ENCODE measurements around the gene MEIS2. TPM values are rescaled to one million over a fixed set of nuclear protein-coding genes. Genes with fewer than 3 reads are reported as not detected.

The MEIS2 gene
- total RNA-seq, 1 donor from 2014 or later = 13.0 TPM

- H3K27ac Mint-ChIP-seq (ENCODE audit: unreplicated experiment) = no peak overlapping the region
- no peak for TF ChIP-seq CTCF (IDR thresholded peaks at IDR 0.05; ENCODE audit: unreplicated experiment)
- H3K9me3 Mint-ChIP-seq (ENCODE audit: unreplicated experiment) = no peaks in the 10 kb centered on the region
- peak overlapping the region; percentile 90 for H3K4me3 Mint-ChIP-seq (ENCODE audit: unreplicated experiment)
- peaks cover 43% of the 10 kb centered on the region for H3K27me3 Mint-ChIP-seq (ENCODE audit: unreplicated experiment)
- H3K4me1 Mint-ChIP-seq (ENCODE audit: unreplicated experiment) = peaks cover 48% of the 10 kb centered on the region
- peak; percentile 31 for DNase-seq (ENCODE audit: low spot score)
- no peaks in the 10 kb centered on the region for H3K36me3 Mint-ChIP-seq (ENCODE audit: low read depth, unreplicated experiment)
Measured at GRCh38 chr15:37095770-37096557, 4.4 kb downstream of the MEIS2 start.

DNA sequence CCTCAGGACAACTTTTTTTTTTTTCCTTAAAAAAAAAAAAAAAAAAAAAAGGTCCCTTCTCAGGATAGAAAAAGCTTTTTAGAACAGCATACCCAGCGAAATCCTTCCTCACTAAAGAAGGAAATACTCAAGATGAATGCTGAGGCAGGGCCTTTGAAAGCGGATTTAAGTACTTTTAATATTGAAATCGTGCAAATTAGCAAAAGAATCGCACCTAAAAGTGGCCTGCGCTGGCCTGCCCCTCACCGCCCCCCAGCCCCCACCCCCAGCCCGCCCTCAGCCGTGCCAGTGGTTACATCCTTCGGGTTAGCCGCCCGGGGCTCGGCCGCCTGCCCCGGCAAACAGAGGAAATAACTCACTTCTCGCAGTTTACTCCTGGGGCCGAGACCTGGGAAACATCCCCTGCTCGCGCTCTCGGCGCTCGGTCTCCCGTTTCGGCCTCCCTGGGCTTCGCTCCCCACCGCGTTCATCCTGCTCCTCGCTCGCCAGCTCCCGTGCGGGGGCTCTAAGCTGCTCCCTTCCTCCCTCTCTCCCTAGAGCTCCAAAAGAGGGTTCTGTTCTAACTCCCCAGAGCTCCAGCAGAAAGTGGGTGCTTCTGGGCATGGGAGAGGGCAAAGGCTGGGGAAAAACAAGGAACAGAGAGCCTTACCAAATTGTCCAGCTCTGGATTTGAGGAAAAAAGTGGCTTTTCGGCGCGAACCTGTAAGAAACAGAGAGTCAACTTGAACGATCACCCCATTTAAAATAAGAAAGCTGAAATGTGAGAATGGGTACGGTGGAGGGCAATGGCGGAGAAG is 5.2 kb downstream of the MEIS2 start:
- peak overlapping the region; percentile 74 for H3K4me3 Mint-ChIP-seq (ENCODE audit: unreplicated experiment)
- no peak for TF ChIP-seq CTCF (IDR thresholded peaks at IDR 0.05; ENCODE audit: unreplicated experiment)
- no peak overlapping the region for H3K27ac Mint-ChIP-seq (ENCODE audit: unreplicated experiment)
- peak; percentile 55 for DNase-seq (ENCODE audit: low spot score)
- peaks cover 46% of the 10 kb centered on the region for H3K4me1 Mint-ChIP-seq (ENCODE audit: unreplicated experiment)
- H3K27me3 Mint-ChIP-seq (ENCODE audit: unreplicated experiment) = peaks cover 40% of the 10 kb centered on the region
- H3K9me3 Mint-ChIP-seq (ENCODE audit: unreplicated experiment) = no peaks in the 10 kb centered on the region
- H3K36me3 Mint-ChIP-seq (ENCODE audit: low read depth, unreplicated experiment) = no peaks in the 10 kb centered on the region

- no peaks in the 10 kb centered on the region for H3K36me3 Mint-ChIP-seq (ENCODE audit: low read depth, unreplicated experiment)
- peaks cover 38% of the 10 kb centered on the region for H3K27me3 Mint-ChIP-seq (ENCODE audit: unreplicated experiment)
- H3K4me1 Mint-ChIP-seq (ENCODE audit: unreplicated experiment) = peaks cover 46% of the 10 kb centered on the region
- no peak for DNase-seq (ENCODE audit: low spot score)
- no peak for TF ChIP-seq CTCF (IDR thresholded peaks at IDR 0.05; ENCODE audit: unreplicated experiment)
- H3K9me3 Mint-ChIP-seq (ENCODE audit: unreplicated experiment) = no peaks in the 10 kb centered on the region
- H3K27ac Mint-ChIP-seq (ENCODE audit: unreplicated experiment) = no peak overlapping the region
- H3K4me3 Mint-ChIP-seq (ENCODE audit: unreplicated experiment) = no peak overlapping the region
Measured at GRCh38 chr15:37094333-37094914, 5.9 kb downstream of the MEIS2 start.

DNA sequence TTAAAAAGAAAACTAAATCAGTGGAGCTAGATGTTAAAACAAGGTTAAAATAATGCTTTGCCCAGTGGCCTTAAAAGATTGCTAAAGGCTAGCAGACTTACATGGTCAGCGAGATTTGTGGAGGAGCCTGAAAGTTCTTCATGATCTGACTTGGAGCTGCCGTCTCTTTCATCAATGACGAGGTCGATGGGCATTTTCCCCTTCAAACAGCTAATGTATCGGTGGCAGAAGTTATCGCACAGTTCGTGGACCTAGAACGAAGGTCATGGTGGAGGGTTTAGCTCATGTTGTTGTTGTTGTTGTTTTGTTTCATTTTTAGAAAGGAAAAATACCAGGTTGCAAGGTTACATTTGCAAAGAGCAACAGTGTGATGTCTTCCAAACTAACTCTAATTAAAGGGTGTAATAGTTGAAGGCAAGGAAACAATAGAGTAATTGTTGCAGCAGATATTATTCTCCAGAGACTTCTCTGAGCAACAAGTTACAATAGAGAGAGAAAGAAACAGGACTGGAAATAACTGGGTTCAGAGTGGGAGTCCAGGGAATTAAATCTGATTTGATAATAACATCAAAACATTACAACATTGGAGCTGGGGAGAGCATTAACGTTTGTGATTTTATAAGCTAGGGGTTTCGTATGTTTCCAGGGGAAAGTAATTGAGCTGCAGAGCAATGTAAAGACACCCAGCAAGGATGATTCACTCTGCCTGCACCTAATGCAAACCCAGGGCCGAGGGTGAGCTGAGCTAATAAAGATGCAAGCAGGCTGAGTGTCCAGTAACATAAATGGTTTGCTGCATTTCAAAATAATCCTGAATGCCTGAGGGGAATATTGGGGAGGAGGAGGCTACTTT is 6.6 kb downstream of the MEIS2 start:
- Mint-ChIP-seq H3K36me3 (ENCODE audit: low read depth, unreplicated experiment) (no peaks in the 10 kb centered on the region), H3K4me3 (ENCODE audit: unreplicated experiment) (no peak overlapping the region), H3K9me3 (ENCODE audit: unreplicated experiment) (no peaks in the 10 kb centered on the region), H3K27ac (ENCODE audit: unreplicated experiment) (no peak overlapping the region), H3K27me3 (ENCODE audit: unreplicated experiment) (peaks cover 33% of the 10 kb centered on the region), H3K4me1 (ENCODE audit: unreplicated experiment) (peaks cover 46% of the 10 kb centered on the region)
- TF ChIP-seq CTCF (IDR thresholded peaks at IDR 0.05; ENCODE audit: unreplicated experiment) = no peak
- DNase-seq (ENCODE audit: low spot score) = no peak
